Hypothalamus (tissue), 51 donors: ENCODE results near the gene MTERF4.

Experiments
- DNase-seq, 51 donors: peaks; one replicate each; lab custom pipeline; 2025; lab: John Stamatoyannopoulos, UW

MTERF4 gene

GRCh38 chr2:241071677-241072111 lies 30.4 kb downstream of the MTERF4 start:
- DNase-seq = no peak

- no peak for DNase-seq
Observed at GRCh38 chr2:241070811-241071676, 31.0 kb downstream of the MTERF4 start.

GRCh38 chr2:241070361-241070760 lies 31.7 kb downstream of the MTERF4 start:
- no peak for DNase-seq

GRCh38 chr2:241069821-241070281 lies 32.2 kb downstream of the MTERF4 start:
- no peak for DNase-seq

- no peak for DNase-seq
Observed at GRCh38 chr2:241068942-241069810, 32.9 kb downstream of the MTERF4 start.

GRCh38 chr2:241068136-241068941 lies 33.7 kb downstream of the MTERF4 start:
- no peak for DNase-seq

- no peak for DNase-seq
Observed at GRCh38 chr2:241067501-241068135, 34.5 kb downstream of the MTERF4 start.

- DNase-seq = no peak
Observed at GRCh38 chr2:241066893-241067341, 35.2 kb downstream of the MTERF4 start.

- DNase-seq = no peak
Observed at GRCh38 chr2:241066171-241066892, 35.8 kb downstream of the MTERF4 start.

- DNase-seq = no peak
Observed at GRCh38 chr2:241065355-241065803, 36.7 kb downstream of the MTERF4 start.

GRCh38 chr2:241064802-241065354 lies 37.2 kb downstream of the MTERF4 start:
- no peak for DNase-seq

GRCh38 chr2:241064008-241064801 lies 37.9 kb downstream of the MTERF4 start:
- peak in 4 of 51 donors; percentile 9 to 27 (median 20) for DNase-seq

GRCh38 chr2:241063587-241063986 lies 38.5 kb downstream of the MTERF4 start:
- no peak for DNase-seq

- DNase-seq = no peak
Observed at GRCh38 chr2:241063093-241063551, 39.0 kb downstream of the MTERF4 start.

- no peak for DNase-seq
Observed at GRCh38 chr2:241062389-241063092, 39.5 kb downstream of the MTERF4 start.

- DNase-seq = no peak
Observed at GRCh38 chr2:241061275-241061674, 40.8 kb downstream of the MTERF4 start.

GRCh38 chr2:241053576-241054251 lies 48.4 kb downstream of the MTERF4 start:
- DNase-seq = no peak
